Upper lobe of left lung (tissue), 4 donors: ENCODE data around the gene ZNF367.

ENCODE experiments used
- EP300 ChIP-seq, 4 donors: sonication (generic); formaldehyde crosslinking; IDR thresholded peaks; one replicate each; pipeline ENCODE4 v1.5.1; 2017; ENCODE audit warnings: antibody characterized with exemption in 4 of 4, control low read depth in 2 of 4
- POLR2A ChIP-seq, 4 donors: fragments of 450-650 bp; IDR thresholded peaks; one replicate each; pipeline ENCODE4 v1.5.1; 2016 to 2017; ENCODE audit warnings: antibody characterized with exemption in 4 of 4, mild to moderate bottlenecking in 2 of 4
- POLR2AphosphoS5 ChIP-seq, 2 donors: sonication (generic); formaldehyde crosslinking; IDR thresholded peaks; one replicate each; pipeline ENCODE4 v1.5.1; 2017; ENCODE audit warnings: antibody characterized with exemption in 2 of 2
- TF ChIP-seq, protein P1 (sequence below), 6 experiments: fragments of 450-650 bp in 4 of 6; fragments of 200-600 bp in 2 of 6; sonication (generic) in 2 of 6; IDR thresholded peaks; one replicate each; pipeline ENCODE4 v1.5.1; 2016 to 2019; ENCODE audit warnings: antibody characterized with exemption in 6 of 6

DNA sequence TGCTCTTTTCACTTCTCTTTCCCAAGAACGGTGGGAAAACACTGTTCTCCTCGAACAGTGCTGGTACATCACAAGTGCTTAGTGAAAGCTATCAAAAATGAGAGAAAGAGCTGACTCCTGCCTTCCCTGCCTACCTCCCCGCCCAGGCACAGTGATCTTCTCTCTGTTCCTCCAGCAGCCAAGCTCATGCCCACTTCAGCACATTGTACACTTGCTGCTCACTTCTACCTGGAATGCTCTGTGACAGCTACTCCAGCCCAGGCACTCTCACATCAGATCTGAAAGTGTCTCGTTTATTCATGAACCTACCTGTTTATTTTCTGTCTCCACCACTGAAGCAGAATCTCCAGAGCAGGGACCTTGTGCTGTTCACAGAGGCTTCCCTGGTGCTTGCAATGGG is 36.5 kb downstream of the ZNF367 start:
- TF ChIP-seq, protein P1, sequence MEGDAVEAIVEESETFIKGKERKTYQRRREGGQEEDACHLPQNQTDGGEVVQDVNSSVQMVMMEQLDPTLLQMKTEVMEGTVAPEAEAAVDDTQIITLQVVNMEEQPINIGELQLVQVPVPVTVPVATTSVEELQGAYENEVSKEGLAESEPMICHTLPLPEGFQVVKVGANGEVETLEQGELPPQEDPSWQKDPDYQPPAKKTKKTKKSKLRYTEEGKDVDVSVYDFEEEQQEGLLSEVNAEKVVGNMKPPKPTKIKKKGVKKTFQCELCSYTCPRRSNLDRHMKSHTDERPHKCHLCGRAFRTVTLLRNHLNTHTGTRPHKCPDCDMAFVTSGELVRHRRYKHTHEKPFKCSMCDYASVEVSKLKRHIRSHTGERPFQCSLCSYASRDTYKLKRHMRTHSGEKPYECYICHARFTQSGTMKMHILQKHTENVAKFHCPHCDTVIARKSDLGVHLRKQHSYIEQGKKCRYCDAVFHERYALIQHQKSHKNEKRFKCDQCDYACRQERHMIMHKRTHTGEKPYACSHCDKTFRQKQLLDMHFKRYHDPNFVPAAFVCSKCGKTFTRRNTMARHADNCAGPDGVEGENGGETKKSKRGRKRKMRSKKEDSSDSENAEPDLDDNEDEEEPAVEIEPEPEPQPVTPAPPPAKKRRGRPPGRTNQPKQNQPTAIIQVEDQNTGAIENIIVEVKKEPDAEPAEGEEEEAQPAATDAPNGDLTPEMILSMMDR (IDR thresholded peaks at IDR 0.05): no peak
- TF ChIP-seq POLR2A (IDR thresholded peaks at IDR 0.05) (no peak), EP300 (IDR thresholded peaks at IDR 0.05) (no peak), POLR2AphosphoS5 (IDR thresholded peaks at IDR 0.05) (no peak)
